Measurements from ENCODE around the gene TBCK.
"Not testable (repeated sequence)": the region's sequence is repeated elsewhere in the genome, so short reads cannot be mapped to it uniquely, and the experiment has no call there.

Gene TBCK

GRCh38 chr4:106111778-106112469 is 204.1 kb downstream of the TBCK start:
- H3K4me2 ChIP-seq (ENCODE audit: insufficient read depth, low read length, poor library complexity, severe bottlenecking); H2BK120ac ChIP-seq (ENCODE audit: low read depth, low read length); H4K8ac ChIP-seq (ENCODE audit: low read depth, low read length); H3K4me3 ChIP-seq (ENCODE audit: low read length in 2 of 2); H4K91ac ChIP-seq (ENCODE audit: low read depth, low read length, poor library complexity); H2BK12ac ChIP-seq (ENCODE audit: low read length); H2BK15ac ChIP-seq (ENCODE audit: low read length); H2BK5ac ChIP-seq (ENCODE audit: low read length); H3K14ac ChIP-seq (ENCODE audit: low read length); H3K27me3 ChIP-seq (ENCODE audit: control insufficient read depth in 3 of 3, insufficient read depth in 3 of 3, low read depth in 1 of 3, low read length in 3 of 3); H3K9ac ChIP-seq (ENCODE audit: low read depth, low read length, poor library complexity); H3K23ac ChIP-seq (ENCODE audit: low read depth, low read length, poor library complexity); H3K4me1 ChIP-seq (ENCODE audit: control insufficient read depth in 2 of 2, insufficient read depth in 1 of 2, low read depth in 1 of 2, low read length in 2 of 2); H3K4ac ChIP-seq (ENCODE audit: low read length); H3K27ac ChIP-seq (replicated peaks; ENCODE audit: low read length); H2AK5ac ChIP-seq (ENCODE audit: low read depth, low read length); H3K79me1 ChIP-seq (ENCODE audit: low read depth, low read length); DNase-seq (ENCODE audit: low spot score); H2AFZ ChIP-seq (ENCODE audit: low read length); H3K18ac ChIP-seq (ENCODE audit: low read length): not testable (repeated sequence)
- no CpG with 5 or more reads among the region's 2 CpGs for WGBS, 2 donors (ENCODE audit: extremely low coverage in 2 of 2, insufficient read length in 2 of 2, insufficient replicate concordance in 1 of 2)
- Histone ChIP-seq H3K36me3 (replicated peaks in 1 of 2; ENCODE audit: control insufficient read depth in 2 of 2, insufficient read depth in 2 of 2, low read length in 2 of 2) (peaks cover 3 to 28% of the 10 kb centered on the region in 2 donors), H3K9me3 (replicated peaks in 1 of 2; ENCODE audit: control insufficient read depth in 2 of 2, insufficient read depth in 1 of 2, low read depth in 1 of 2, low read length in 2 of 2) (peaks cover 6 to 31% of the 10 kb centered on the region in 2 donors)

- WGBS, 2 donors (ENCODE audit: extremely low coverage in 2 of 2, insufficient read length in 2 of 2, insufficient replicate concordance in 1 of 2), result no CpG with 5 or more reads among the region's 6 CpGs
- H3K14ac ChIP-seq (ENCODE audit: low read length), result no peak overlapping the region
Observed at GRCh38 chr4:106109929-106110328, 206.1 kb downstream of the TBCK start.

GRCh38 chr4:106105697-106106096 is 210.3 kb downstream of the TBCK start:
- Histone ChIP-seq H3K4me1 (ENCODE audit: control insufficient read depth in 2 of 2, insufficient read depth in 1 of 2, low read depth in 1 of 2, low read length in 2 of 2) (no peaks in the 10 kb centered on the region), H3K27me3 (ENCODE audit: control insufficient read depth in 3 of 3, insufficient read depth in 3 of 3, low read depth in 1 of 3, low read length in 3 of 3) (no peaks in the 10 kb centered on the region), H3K4me2 (ENCODE audit: insufficient read depth, low read length, poor library complexity, severe bottlenecking) (no peak overlapping the region), H3K4ac (ENCODE audit: low read length) (no peak overlapping the region), H4K8ac (ENCODE audit: low read depth, low read length) (no peak overlapping the region), H2BK120ac (ENCODE audit: low read depth, low read length) (no peak overlapping the region), H2AK5ac (ENCODE audit: low read depth, low read length) (no peak overlapping the region), H4K91ac (ENCODE audit: low read depth, low read length, poor library complexity) (no peak overlapping the region), H2BK12ac (ENCODE audit: low read length) (no peak overlapping the region), H2BK15ac (ENCODE audit: low read length) (no peak overlapping the region), H3K23ac (ENCODE audit: low read depth, low read length, poor library complexity) (no peak overlapping the region), H3K18ac (ENCODE audit: low read length) (no peak overlapping the region), H3K36me3 (replicated peaks in 1 of 2; ENCODE audit: control insufficient read depth in 2 of 2, insufficient read depth in 2 of 2, low read length in 2 of 2) (peaks cover 0 to 19% of the 10 kb centered on the region in 2 donors), H3K9me3 (replicated peaks in 1 of 2; ENCODE audit: control insufficient read depth in 2 of 2, insufficient read depth in 1 of 2, low read depth in 1 of 2, low read length in 2 of 2) (peaks cover 6 to 33% of the 10 kb centered on the region in 2 donors), H3K9ac (ENCODE audit: low read depth, low read length, poor library complexity) (no peak overlapping the region), H2BK5ac (ENCODE audit: low read length) (no peak overlapping the region), H3K79me1 (ENCODE audit: low read depth, low read length) (no peaks in the 10 kb centered on the region), H3K27ac (replicated peaks; ENCODE audit: low read length) (no peak overlapping the region), H2AFZ (ENCODE audit: low read length) (no peak overlapping the region), H3K4me3 (ENCODE audit: low read length in 2 of 2) (no peak overlapping the region), H3K14ac (ENCODE audit: low read length) (no peak overlapping the region)
- no CpG with 5 or more reads among the region's 4 CpGs for WGBS, 2 donors (ENCODE audit: extremely low coverage in 2 of 2, insufficient read length in 2 of 2, insufficient replicate concordance in 1 of 2)
- DNase-seq (ENCODE audit: low spot score), result no peak

More at GRCh38 chr4:106109929-106110328, 206.1 kb downstream of the TBCK start:
- no peak overlapping the region for H3K4me2 ChIP-seq (ENCODE audit: insufficient read depth, low read length, poor library complexity, severe bottlenecking)
- no peak overlapping the region for H2BK15ac ChIP-seq (ENCODE audit: low read length)
- H3K79me1 ChIP-seq (ENCODE audit: low read depth, low read length), result no peaks in the 10 kb centered on the region
- no peak for DNase-seq (ENCODE audit: low spot score)
- no peak overlapping the region for H2BK120ac ChIP-seq (ENCODE audit: low read depth, low read length)
- peaks cover 3 to 23% of the 10 kb centered on the region in 2 donors for H3K36me3 ChIP-seq (replicated peaks in 1 of 2; ENCODE audit: control insufficient read depth in 2 of 2, insufficient read depth in 2 of 2, low read length in 2 of 2)
- H3K4ac ChIP-seq (ENCODE audit: low read length), result no peak overlapping the region
- H3K27ac ChIP-seq (replicated peaks; ENCODE audit: low read length), result no peak overlapping the region
- no peak overlapping the region for H2AFZ ChIP-seq (ENCODE audit: low read length)
- H2BK5ac ChIP-seq (ENCODE audit: low read length), result no peak overlapping the region
- H3K4me1 ChIP-seq (ENCODE audit: control insufficient read depth in 2 of 2, insufficient read depth in 1 of 2, low read depth in 1 of 2, low read length in 2 of 2), result no peaks in the 10 kb centered on the region
- H3K4me3 ChIP-seq (ENCODE audit: low read length in 2 of 2), result no peak overlapping the region
- no peak overlapping the region for H3K9ac ChIP-seq (ENCODE audit: low read depth, low read length, poor library complexity)
- H3K27me3 ChIP-seq (ENCODE audit: control insufficient read depth in 3 of 3, insufficient read depth in 3 of 3, low read depth in 1 of 3, low read length in 3 of 3), result no peaks in the 10 kb centered on the region
- no peak overlapping the region for H4K91ac ChIP-seq (ENCODE audit: low read depth, low read length, poor library complexity)
- H3K9me3 ChIP-seq (replicated peaks in 1 of 2; ENCODE audit: control insufficient read depth in 2 of 2, insufficient read depth in 1 of 2, low read depth in 1 of 2, low read length in 2 of 2), result peaks cover 6 to 36% of the 10 kb centered on the region in 2 donors
- no peak overlapping the region for H2AK5ac ChIP-seq (ENCODE audit: low read depth, low read length)
- H4K8ac ChIP-seq (ENCODE audit: low read depth, low read length), result no peak overlapping the region
- no peak overlapping the region for H2BK12ac ChIP-seq (ENCODE audit: low read length)
- H3K23ac ChIP-seq (ENCODE audit: low read depth, low read length, poor library complexity), result no peak overlapping the region
- H3K18ac ChIP-seq (ENCODE audit: low read length), result no peak overlapping the region

GRCh38 chr4:106104276-106104675 is 211.7 kb downstream of the TBCK start:
- Histone ChIP-seq H3K4me2 (ENCODE audit: insufficient read depth, low read length, poor library complexity, severe bottlenecking) (no peak overlapping the region), H2BK12ac (ENCODE audit: low read length) (no peak overlapping the region), H3K14ac (ENCODE audit: low read length) (no peak overlapping the region), H3K9me3 (replicated peaks in 1 of 2; ENCODE audit: control insufficient read depth in 2 of 2, insufficient read depth in 1 of 2, low read depth in 1 of 2, low read length in 2 of 2) (peaks cover 0 to 19% of the 10 kb centered on the region in 2 donors), H2BK120ac (ENCODE audit: low read depth, low read length) (no peak overlapping the region), H2AK5ac (ENCODE audit: low read depth, low read length) (no peak overlapping the region), H3K79me1 (ENCODE audit: low read depth, low read length) (no peaks in the 10 kb centered on the region), H3K36me3 (replicated peaks in 1 of 2; ENCODE audit: control insufficient read depth in 2 of 2, insufficient read depth in 2 of 2, low read length in 2 of 2) (peaks cover 0 to 19% of the 10 kb centered on the region in 2 donors), H3K9ac (ENCODE audit: low read depth, low read length, poor library complexity) (no peak overlapping the region), H4K91ac (ENCODE audit: low read depth, low read length, poor library complexity) (no peak overlapping the region), H3K18ac (ENCODE audit: low read length) (no peak overlapping the region), H4K8ac (ENCODE audit: low read depth, low read length) (no peak overlapping the region), H3K27ac (replicated peaks; ENCODE audit: low read length) (no peak overlapping the region), H2AFZ (ENCODE audit: low read length) (no peak overlapping the region), H3K27me3 (ENCODE audit: control insufficient read depth in 3 of 3, insufficient read depth in 3 of 3, low read depth in 1 of 3, low read length in 3 of 3) (no peaks in the 10 kb centered on the region), H3K23ac (ENCODE audit: low read depth, low read length, poor library complexity) (no peak overlapping the region), H3K4ac (ENCODE audit: low read length) (no peak overlapping the region), H2BK5ac (ENCODE audit: low read length) (no peak overlapping the region), H3K4me1 (ENCODE audit: control insufficient read depth in 2 of 2, insufficient read depth in 1 of 2, low read depth in 1 of 2, low read length in 2 of 2) (no peaks in the 10 kb centered on the region), H2BK15ac (ENCODE audit: low read length) (no peak overlapping the region), H3K4me3 (ENCODE audit: low read length in 2 of 2) (no peak overlapping the region)
- no CpG with 5 or more reads among the region's 1 CpG for WGBS, 2 donors (ENCODE audit: extremely low coverage in 2 of 2, insufficient read length in 2 of 2, insufficient replicate concordance in 1 of 2)
- no peak for DNase-seq (ENCODE audit: low spot score)

Data from neuronal stem cell (in vitro differentiated cells).